22Rv1 (cell line): Measurements from ENCODE around the gene IFNA1.

Experiments used
- CTCF ChIP-seq: fragments of 450-650 bp; IDR thresholded peaks from 2 replicates; pipeline ENCODE4 v1.5.1; 2017; ENCODE audit warnings: mild to moderate bottlenecking
- ZFX ChIP-seq: fragments of 450-650 bp; IDR thresholded peaks from 2 replicates; pipeline ENCODE4 v1.6.1; 2017; ENCODE audit warnings: antibody characterized with exemption, borderline replicate concordance

- TF ChIP-seq CTCF (no peak), ZFX (no peak)
These were observed 11.0 kb upstream of the IFNA1 start for GRCh38 chr9:21429191-21429590.
